Endothelial cell of umbilical vein (primary cell): ENCODE data around the gene TEX13C. TPM values are rescaled to one million over a fixed set of nuclear protein-coding genes. Genes with fewer than 3 reads are reported as not detected.

Experiments used
- BruUV-seq: library from RNA; stranded (reverse); fragments of 400-500 nt; replicated peaks from 2 replicates; lab custom pipeline; 2021; lab: Mats Ljungman, UMichigan
- CTCF ChIA-PET: fragments of 300-600, 350-600 bp; sonication (Branson Sonifier 250); formaldehyde crosslinking; loops from one replicate; lab custom pipeline; 2021; ENCODE audit warnings: antibody characterized with exemption, inconsistent platforms; lab: Charles Lee
- POLR2A ChIA-PET: fragments of 300-600, 350-600 bp; sonication (Branson Sonifier 250); formaldehyde crosslinking; loops from one replicate; lab custom pipeline; 2021; ENCODE audit warnings: antibody characterized with exemption, inconsistent platforms; lab: Charles Lee
- DNase-seq: peaks from one replicate; pipeline ENCODE4 v3.0.0-alpha.2; 2011; ENCODE audit warnings: low read depth, low spot score
- FAIRE-seq: peaks from 2 replicates; lab custom pipeline; 2011; peaks lifted over from hg19 to GRCh38; lab: Jason Lieb, UNC
- H2AFZ ChIP-seq: 2 replicates; pipeline ENCODE4 v1.6.0; 2012; ENCODE audit warnings: low read depth, low read length, control low read depth, inconsistent platforms
- H3K27ac ChIP-seq: 2 replicates; pipeline ENCODE4 v1.5.1; 2011; ENCODE audit warnings: low read depth, mild to moderate bottlenecking, control low read depth, low read length, moderate library complexity; ENCODE audit not compliant: insufficient read depth
- H3K27me3 ChIP-seq, 2 experiments: 2 replicates each; pipeline versions ENCODE4 v1.6.0 to v1.6.1; 2011; ENCODE audit warnings: low read length in 2 of 2, mixed read lengths in 1 of 2; ENCODE audit not compliant: control insufficient read depth in 2 of 2, insufficient read depth in 2 of 2
- H3K36me3 ChIP-seq, 2 experiments: 2 replicates in 1 of 2; 3 replicates in 1 of 2; pipeline ENCODE4 v1.5.1; 2011; ENCODE audit warnings: low read length in 2 of 2, mild to moderate bottlenecking in 1 of 2, moderate library complexity in 1 of 2; ENCODE audit not compliant: control insufficient read depth in 2 of 2, insufficient read depth in 2 of 2; ENCODE audit errors: extremely low read depth in 1 of 2
- H3K4me1 ChIP-seq: 3 replicates; pipeline ENCODE4 v1.5.1; 2011; ENCODE audit warnings: mild to moderate bottlenecking, low read length; ENCODE audit not compliant: control insufficient read depth, insufficient read depth; ENCODE audit errors: extremely low read depth
- H3K4me2 ChIP-seq: 2 replicates; pipeline ENCODE4 v1.6.1; 2011; ENCODE audit warnings: low read length, control low read depth, mixed read lengths; ENCODE audit not compliant: insufficient read depth
- H3K4me3 ChIP-seq, 3 experiments: fragments of 200-600 bp in 1 of 3; sonication (generic), shearing (Covaris generic) in 1 of 3; replicated peaks in 1 of 3; 2 replicates each; pipeline ENCODE4 v1.5.1; 2011 to 2016; ENCODE audit warnings: control low read depth in 3 of 3, low read length in 3 of 3, mild to moderate bottlenecking in 2 of 3, inconsistent platforms in 1 of 3, low read depth in 1 of 3, moderate library complexity in 1 of 3; ENCODE audit not compliant: insufficient read depth in 1 of 3
- H3K79me2 ChIP-seq: 2 replicates; pipeline ENCODE4 v1.6.0; 2012; ENCODE audit warnings: low read length, inconsistent platforms; ENCODE audit not compliant: control insufficient read depth, insufficient read depth
- H3K9ac ChIP-seq: replicated peaks from 2 replicates; pipeline ENCODE3; 2011; ENCODE audit warnings: low read length, control low read depth; ENCODE audit not compliant: insufficient read depth; ENCODE audit errors: extremely low read depth
- H3K9me1 ChIP-seq: replicated peaks from 3 replicates; pipeline ENCODE4 v1.6.0; 2011; ENCODE audit warnings: mild to moderate bottlenecking, low read length; ENCODE audit not compliant: control insufficient read depth, insufficient read depth; ENCODE audit errors: extremely low read depth
- H3K9me3 ChIP-seq: replicated peaks from 2 replicates; pipeline ENCODE4 v1.5.1; 2012; ENCODE audit warnings: low read length, inconsistent platforms; ENCODE audit not compliant: control insufficient read depth, insufficient read depth
- H4K20me1 ChIP-seq: replicated peaks from 2 replicates; pipeline ENCODE3; 2011; ENCODE audit warnings: mild to moderate bottlenecking, low read length; ENCODE audit not compliant: control insufficient read depth, insufficient read depth; ENCODE audit errors: extremely low read depth
- CTCF ChIP-seq, 2 donors: IDR thresholded peaks; 1 replicate in 1 of 2; 2 replicates in 1 of 2; pipeline ENCODE4 v1.5.1; 2011; ENCODE audit warnings: low read length in 2 of 2, mild to moderate bottlenecking in 2 of 2, moderate library complexity in 2 of 2, control low read depth in 1 of 2, inconsistent platforms in 1 of 2, low read depth in 1 of 2; ENCODE audit not compliant: insufficient read depth in 1 of 2; ENCODE audit errors: extremely low read depth in 1 of 2
- EZH2 ChIP-seq: IDR thresholded peaks from 2 replicates; pipeline ENCODE4 v1.6.1; 2012; ENCODE audit warnings: borderline replicate concordance, low read depth, mild to moderate bottlenecking, moderate library complexity, low read length, inconsistent platforms; ENCODE audit not compliant: severe bottlenecking
- FOS ChIP-seq: IDR thresholded peaks from 2 replicates; pipeline ENCODE4 v1.6.1; 2011; ENCODE audit warnings: mild to moderate bottlenecking, low read length, moderate library complexity, borderline replicate concordance; ENCODE audit not compliant: insufficient read depth
- GATA2 ChIP-seq: IDR thresholded peaks from 2 replicates; pipeline ENCODE4 v1.7.0; 2011; ENCODE audit warnings: low read depth, mild to moderate bottlenecking, moderate library complexity, mixed read lengths, low read length; ENCODE audit not compliant: insufficient read length, insufficient read depth
- JUN ChIP-seq: IDR thresholded peaks from 2 replicates; pipeline ENCODE4 v1.6.1; 2011; ENCODE audit warnings: borderline replicate concordance, low read depth; ENCODE audit not compliant: insufficient read length, insufficient read depth
- MAX ChIP-seq: IDR thresholded peaks from 2 replicates; pipeline ENCODE4 v1.6.1; 2011; ENCODE audit not compliant: insufficient read depth, insufficient read length
- MYC ChIP-seq: IDR thresholded peaks from one replicate; pipeline ENCODE4 v1.6.1; 2011; ENCODE audit warnings: mild to moderate bottlenecking, low read depth, low read length
- POLR2A ChIP-seq: IDR thresholded peaks from 2 replicates; pipeline ENCODE4 v1.6.1; 2012; ENCODE audit warnings: low read depth, mild to moderate bottlenecking, control low read depth, low read length
- POLR2AphosphoS5 ChIP-seq: IDR thresholded peaks from 2 replicates; pipeline ENCODE4 v1.6.1; 2012; ENCODE audit warnings: low read depth, mild to moderate bottlenecking, control low read depth, low read length, moderate library complexity; ENCODE audit not compliant: insufficient read depth
- dilution Hi-C: fragments of 300-500 bp; cut with MboI; formaldehyde crosslinking; loops from one replicate; pipeline ENCODE4 v1.15.0; 2019; ENCODE audit warnings: low sequenced_read_pairs; ENCODE audit not compliant: extremely low pct_ligation_motif_present
- intact Hi-C: fragments of 100-400 bp; cut with micrococcal nuclease; formaldehyde crosslinking; loops from one replicate; pipeline ENCODE4 v1.10.0; 2022
- polyA plus RNA-seq, 4 experiments: library from polyadenylated mRNA; depleted of rRNA in 3 of 4; stranded (reverse) in 3 of 4; unstranded in 1 of 4; fragments of >200 nt; gene quantifications; 2 replicates each; pipeline versions ENCODE4 v1.2.1 to v1.2.3, GENCODE V29; 2011 to 2012; ENCODE audit warnings: missing spikeins in 1 of 4
- total RNA-seq: library from RNA; stranded (reverse); gene quantifications from 2 replicates; pipeline ENCODE4 v1.2.3, GENCODE V29; 2021

The TEX13C gene
- total and polyA plus RNA-seq, 2 donors (not counting 3 experiments of a cell fraction or from before 2014, with no cell fraction given) = not detected

- Histone ChIP-seq H3K4me3 (no peak overlapping the region), H3K4me2 (no peak overlapping the region), H3K36me3 (no peaks in the 10 kb centered on the region), H3K4me1 (no peaks in the 10 kb centered on the region), H4K20me1 (no peaks in the 10 kb centered on the region), H3K79me2 (no peaks in the 10 kb centered on the region), H3K9me3 (no peaks in the 10 kb centered on the region), H3K27ac (no peak overlapping the region), H3K27me3 (no peaks in the 10 kb centered on the region), H2AFZ (no peak overlapping the region), H3K9me1 (no peaks in the 10 kb centered on the region), H3K9ac (no peak overlapping the region)
- intact Hi-C loops = no loop called here
- ChIA-PET POLR2A (no interaction called here), CTCF (no interaction called here)
- DNase-seq (no peak), FAIRE-seq (no peak)
- dilution Hi-C loops = no loop called here
- no TSS peak for BruUV-seq
- no peak for TF ChIP-seq CTCF (IDR thresholded peaks at IDR 0.05; ENCODE audit: extremely low read depth in 1 of 2, insufficient read depth in 1 of 2, low read depth in 1 of 2, low read length in 2 of 2)
- TF ChIP-seq POLR2A = no peak
These were observed 8.2 kb downstream of the TEX13C start for GRCh38 chrX:125327891-125328290.

GRCh38 chrX:125333583-125333982, 13.9 kb downstream of the TEX13C start:
- Histone ChIP-seq H3K9me1 (no peaks in the 10 kb centered on the region), H3K9ac (no peak overlapping the region), H3K9me3 (no peaks in the 10 kb centered on the region), H3K4me1 (no peaks in the 10 kb centered on the region), H3K36me3 (no peaks in the 10 kb centered on the region), H4K20me1 (no peaks in the 10 kb centered on the region), H2AFZ (no peak overlapping the region), H3K4me3 (no peak overlapping the region), H3K4me2 (no peak overlapping the region), H3K27ac (no peak overlapping the region), H3K27me3 (no peaks in the 10 kb centered on the region), H3K79me2 (no peaks in the 10 kb centered on the region)
- BruUV-seq = no TSS peak
- dilution Hi-C loops = no loop called here
- POLR2A ChIA-PET = no interaction called here
- intact Hi-C loops = no loop called here
- FAIRE-seq (no peak), DNase-seq (no peak)
- CTCF ChIA-PET = no interaction called here
- TF ChIP-seq POLR2A = no peak
- no peak for TF ChIP-seq POLR2AphosphoS5
- TF ChIP-seq JUN = no peak
- TF ChIP-seq MYC = no peak
- no peak for TF ChIP-seq FOS
- no peak for TF ChIP-seq EZH2
- no peak for TF ChIP-seq GATA2
- no peak for TF ChIP-seq CTCF (IDR thresholded peaks at IDR 0.05; ENCODE audit: extremely low read depth in 1 of 2, insufficient read depth in 1 of 2, low read depth in 1 of 2, low read length in 2 of 2)
- no peak for TF ChIP-seq MAX
